Liver (tissue), 3 donors: ENCODE measurements around the gene DISC1.

Experiments
- EGR1 ChIP-seq, 2 donors: IDR thresholded peaks; 2 replicates each; pipeline ENCODE4 v1.6.1; 2016 to 2018; ENCODE audit warnings: antibody characterized with exemption in 2 of 2, low read depth in 2 of 2
- FOXA1 ChIP-seq: IDR thresholded peaks from 2 replicates; pipeline ENCODE4 v1.6.1; 2016; ENCODE audit warnings: antibody characterized with exemption
- GABPA ChIP-seq, 2 donors: IDR thresholded peaks in 1 of 2; conservative IDR thresholded peaks in 1 of 2; 2 replicates each; pipeline ENCODE4 v1.6.1; 2016; ENCODE audit warnings: antibody characterized with exemption in 2 of 2, mild to moderate bottlenecking in 1 of 2, moderate library complexity in 1 of 2
- HNF4G ChIP-seq: IDR thresholded peaks from 2 replicates; pipeline ENCODE4 v1.6.1; 2016; ENCODE audit warnings: antibody characterized with exemption
- JUND ChIP-seq, 2 donors: IDR thresholded peaks; 2 replicates each; pipeline ENCODE4 v1.6.1; 2016; ENCODE audit warnings: antibody characterized with exemption in 2 of 2
- NR2F2 ChIP-seq: IDR thresholded peaks from 2 replicates; pipeline ENCODE4 v1.6.1; 2016; ENCODE audit warnings: antibody characterized with exemption
- RAD21 ChIP-seq, 2 donors: IDR thresholded peaks; 2 replicates each; pipeline ENCODE4 v1.6.1; 2016; ENCODE audit warnings: antibody characterized with exemption in 2 of 2, mild to moderate bottlenecking in 2 of 2
- SP1 ChIP-seq: IDR thresholded peaks from 2 replicates; pipeline ENCODE4 v1.6.1; 2018; ENCODE audit warnings: antibody characterized with exemption, mild to moderate bottlenecking
- TAF1 ChIP-seq: conservative IDR thresholded peaks from 2 replicates; pipeline ENCODE4 v1.6.1; 2016; ENCODE audit warnings: antibody characterized with exemption, mild to moderate bottlenecking
- TF ChIP-seq, protein P1 (sequence below): fragments of 150-350 bp; IDR thresholded peaks from 2 replicates; pipeline ENCODE4 v1.5.1; 2017; ENCODE audit warnings: improper control_type of control experiment, low read depth, low read length; ENCODE audit not compliant: missing input control
- TF ChIP-seq, protein P2 (sequence below): IDR thresholded peaks from 2 replicates; pipeline ENCODE4 v1.6.1; 2016; ENCODE audit warnings: antibody characterized with exemption
- TF ChIP-seq, protein P3 (sequence below): IDR thresholded peaks from 2 replicates; pipeline ENCODE4 v1.6.1; 2016; ENCODE audit warnings: antibody characterized with exemption
- TF ChIP-seq, protein P4 (sequence below): IDR thresholded peaks from 2 replicates; pipeline ENCODE4 v1.6.1; 2016; ENCODE audit warnings: antibody characterized with exemption, mild to moderate bottlenecking
- donor health status: healthy.
- donor health status: healthy.

DNA sequence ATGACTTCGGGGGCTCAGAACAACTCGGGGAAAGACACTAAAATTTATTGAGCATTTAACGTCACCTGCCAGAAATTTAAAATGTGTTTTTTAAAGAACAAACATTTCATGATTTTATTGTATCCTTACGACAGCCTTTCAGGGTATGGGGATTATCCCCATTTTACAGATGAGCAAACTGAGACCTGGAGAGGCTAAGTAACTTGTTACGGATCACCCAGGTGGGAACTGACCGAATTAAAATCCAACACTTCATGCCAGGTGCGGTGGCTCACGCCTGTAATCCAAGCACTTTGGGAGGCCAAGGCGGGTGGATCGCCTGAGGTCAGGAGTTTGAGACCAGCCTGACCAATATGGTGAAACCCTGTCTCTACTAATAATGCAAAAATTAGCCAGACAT lies 50.9 kb downstream of the DISC1 start:
- TF ChIP-seq, protein P1, sequence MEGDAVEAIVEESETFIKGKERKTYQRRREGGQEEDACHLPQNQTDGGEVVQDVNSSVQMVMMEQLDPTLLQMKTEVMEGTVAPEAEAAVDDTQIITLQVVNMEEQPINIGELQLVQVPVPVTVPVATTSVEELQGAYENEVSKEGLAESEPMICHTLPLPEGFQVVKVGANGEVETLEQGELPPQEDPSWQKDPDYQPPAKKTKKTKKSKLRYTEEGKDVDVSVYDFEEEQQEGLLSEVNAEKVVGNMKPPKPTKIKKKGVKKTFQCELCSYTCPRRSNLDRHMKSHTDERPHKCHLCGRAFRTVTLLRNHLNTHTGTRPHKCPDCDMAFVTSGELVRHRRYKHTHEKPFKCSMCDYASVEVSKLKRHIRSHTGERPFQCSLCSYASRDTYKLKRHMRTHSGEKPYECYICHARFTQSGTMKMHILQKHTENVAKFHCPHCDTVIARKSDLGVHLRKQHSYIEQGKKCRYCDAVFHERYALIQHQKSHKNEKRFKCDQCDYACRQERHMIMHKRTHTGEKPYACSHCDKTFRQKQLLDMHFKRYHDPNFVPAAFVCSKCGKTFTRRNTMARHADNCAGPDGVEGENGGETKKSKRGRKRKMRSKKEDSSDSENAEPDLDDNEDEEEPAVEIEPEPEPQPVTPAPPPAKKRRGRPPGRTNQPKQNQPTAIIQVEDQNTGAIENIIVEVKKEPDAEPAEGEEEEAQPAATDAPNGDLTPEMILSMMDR = no peak
- no peak for TF ChIP-seq NR2F2
- TF ChIP-seq EGR1 (IDR thresholded peaks at IDR 0.05; ENCODE audit: low read depth in 2 of 2) = no peak
- no peak for TF ChIP-seq TAF1
- no peak for TF ChIP-seq SP1
- TF ChIP-seq, protein P2, sequence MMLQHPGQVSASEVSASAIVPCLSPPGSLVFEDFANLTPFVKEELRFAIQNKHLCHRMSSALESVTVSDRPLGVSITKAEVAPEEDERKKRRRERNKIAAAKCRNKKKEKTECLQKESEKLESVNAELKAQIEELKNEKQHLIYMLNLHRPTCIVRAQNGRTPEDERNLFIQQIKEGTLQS = no peak
- TF ChIP-seq RAD21 (IDR thresholded peaks at IDR 0.05) = no peak
- TF ChIP-seq, protein P3, sequence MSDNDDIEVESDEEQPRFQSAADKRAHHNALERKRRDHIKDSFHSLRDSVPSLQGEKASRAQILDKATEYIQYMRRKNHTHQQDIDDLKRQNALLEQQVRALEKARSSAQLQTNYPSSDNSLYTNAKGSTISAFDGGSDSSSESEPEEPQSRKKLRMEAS = no peak
- no peak for TF ChIP-seq GABPA (IDR thresholded peaks at IDR 0.05 in 1 of 2, conservative IDR thresholded peaks at IDR 0.05 in 1 of 2)
- TF ChIP-seq, protein P4, sequence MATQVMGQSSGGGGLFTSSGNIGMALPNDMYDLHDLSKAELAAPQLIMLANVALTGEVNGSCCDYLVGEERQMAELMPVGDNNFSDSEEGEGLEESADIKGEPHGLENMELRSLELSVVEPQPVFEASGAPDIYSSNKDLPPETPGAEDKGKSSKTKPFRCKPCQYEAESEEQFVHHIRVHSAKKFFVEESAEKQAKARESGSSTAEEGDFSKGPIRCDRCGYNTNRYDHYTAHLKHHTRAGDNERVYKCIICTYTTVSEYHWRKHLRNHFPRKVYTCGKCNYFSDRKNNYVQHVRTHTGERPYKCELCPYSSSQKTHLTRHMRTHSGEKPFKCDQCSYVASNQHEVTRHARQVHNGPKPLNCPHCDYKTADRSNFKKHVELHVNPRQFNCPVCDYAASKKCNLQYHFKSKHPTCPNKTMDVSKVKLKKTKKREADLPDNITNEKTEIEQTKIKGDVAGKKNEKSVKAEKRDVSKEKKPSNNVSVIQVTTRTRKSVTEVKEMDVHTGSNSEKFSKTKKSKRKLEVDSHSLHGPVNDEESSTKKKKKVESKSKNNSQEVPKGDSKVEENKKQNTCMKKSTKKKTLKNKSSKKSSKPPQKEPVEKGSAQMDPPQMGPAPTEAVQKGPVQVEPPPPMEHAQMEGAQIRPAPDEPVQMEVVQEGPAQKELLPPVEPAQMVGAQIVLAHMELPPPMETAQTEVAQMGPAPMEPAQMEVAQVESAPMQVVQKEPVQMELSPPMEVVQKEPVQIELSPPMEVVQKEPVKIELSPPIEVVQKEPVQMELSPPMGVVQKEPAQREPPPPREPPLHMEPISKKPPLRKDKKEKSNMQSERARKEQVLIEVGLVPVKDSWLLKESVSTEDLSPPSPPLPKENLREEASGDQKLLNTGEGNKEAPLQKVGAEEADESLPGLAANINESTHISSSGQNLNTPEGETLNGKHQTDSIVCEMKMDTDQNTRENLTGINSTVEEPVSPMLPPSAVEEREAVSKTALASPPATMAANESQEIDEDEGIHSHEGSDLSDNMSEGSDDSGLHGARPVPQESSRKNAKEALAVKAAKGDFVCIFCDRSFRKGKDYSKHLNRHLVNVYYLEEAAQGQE = no peak
- TF ChIP-seq JUND (IDR thresholded peaks at IDR 0.05) = no peak
- no peak for TF ChIP-seq HNF4G
- no peak for TF ChIP-seq FOXA1
